ENCODE results near the gene GALNT14.

GALNT14 gene

GRCh38 chr2:31053929-31054782 lies 84.1 kb downstream of the GALNT14 start:
- no peak for DNase-seq

- no peak for DNase-seq
Observed at GRCh38 chr2:31052284-31052683, 86.0 kb downstream of the GALNT14 start.

DNA sequence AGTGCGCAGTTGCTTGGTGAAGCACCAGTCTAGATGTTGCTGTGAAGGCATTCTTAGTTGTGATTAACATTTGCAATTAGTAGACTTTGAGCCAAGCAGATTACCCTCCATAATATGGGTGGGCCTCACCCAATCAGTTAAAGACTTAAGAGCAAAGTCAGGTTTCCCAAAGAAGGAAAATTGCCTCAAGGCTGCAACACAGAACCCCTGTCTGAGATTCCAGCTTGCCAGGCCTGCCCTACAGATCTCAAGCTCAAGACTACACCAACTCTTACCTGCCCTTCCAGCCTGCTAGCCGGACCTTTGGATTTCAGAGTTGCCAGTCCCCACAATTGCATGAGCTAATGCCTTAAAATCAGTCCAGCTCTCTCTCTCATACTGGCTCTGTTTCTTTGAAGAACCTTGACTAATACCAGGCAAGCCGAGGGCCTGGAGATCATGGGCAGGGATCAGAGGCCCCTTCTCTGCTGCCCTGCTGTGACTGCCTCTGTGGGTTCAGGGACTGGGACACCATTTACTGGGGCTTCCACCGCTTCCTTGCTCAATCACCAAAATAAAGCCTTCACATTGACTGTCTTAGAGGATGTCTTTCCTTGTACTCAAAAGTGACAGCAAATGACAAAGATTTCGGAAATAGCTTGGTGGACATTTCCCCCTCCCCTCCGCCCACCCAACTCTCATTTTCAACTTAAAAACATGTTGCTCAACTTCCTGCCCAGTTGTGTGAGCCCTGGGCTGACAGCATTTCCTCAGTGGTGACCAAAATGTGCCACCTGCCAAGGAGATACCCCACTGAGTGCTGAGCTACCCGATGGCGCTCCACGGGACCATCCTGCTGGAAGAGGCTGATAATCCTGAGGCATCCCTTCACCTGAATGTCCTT lies 86.7 kb downstream of the GALNT14 start:
- DNase-seq = no peak

DNA sequence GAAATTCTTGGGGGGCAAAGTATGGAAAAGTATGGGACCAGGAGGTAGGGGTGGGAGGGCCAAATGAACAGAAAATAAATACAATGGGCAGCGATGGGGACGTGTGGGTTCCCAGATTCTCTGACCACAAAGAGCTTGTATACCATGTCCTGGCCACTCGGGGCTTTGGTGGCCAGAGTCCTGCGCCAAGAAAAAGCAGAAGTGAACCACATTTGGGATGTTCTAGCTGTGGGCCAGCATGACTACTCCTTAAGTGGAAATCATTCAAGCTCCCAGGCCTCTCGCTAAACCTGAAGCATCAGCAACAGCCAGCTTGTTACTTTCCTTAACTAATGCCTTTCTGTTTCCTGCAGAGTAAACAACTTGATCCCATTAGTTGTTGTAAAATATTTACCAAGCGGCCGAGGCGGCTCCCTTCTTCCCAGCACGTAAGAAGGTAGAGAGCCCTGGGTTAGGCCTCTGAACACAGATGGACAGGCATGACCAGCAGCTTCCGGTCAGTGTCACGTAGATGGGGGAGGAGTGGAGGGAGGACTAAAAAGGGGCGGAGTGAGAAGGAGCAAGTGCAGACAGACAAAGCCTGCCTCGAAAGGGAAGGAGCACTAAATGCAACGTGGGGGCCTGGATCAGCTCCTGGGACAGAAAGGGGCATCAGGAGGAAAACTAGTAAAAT lies 88.2 kb downstream of the GALNT14 start:
- DNase-seq = no peak

GRCh38 chr2:31049264-31049663 lies 89.0 kb downstream of the GALNT14 start:
- no peak for DNase-seq

DNA sequence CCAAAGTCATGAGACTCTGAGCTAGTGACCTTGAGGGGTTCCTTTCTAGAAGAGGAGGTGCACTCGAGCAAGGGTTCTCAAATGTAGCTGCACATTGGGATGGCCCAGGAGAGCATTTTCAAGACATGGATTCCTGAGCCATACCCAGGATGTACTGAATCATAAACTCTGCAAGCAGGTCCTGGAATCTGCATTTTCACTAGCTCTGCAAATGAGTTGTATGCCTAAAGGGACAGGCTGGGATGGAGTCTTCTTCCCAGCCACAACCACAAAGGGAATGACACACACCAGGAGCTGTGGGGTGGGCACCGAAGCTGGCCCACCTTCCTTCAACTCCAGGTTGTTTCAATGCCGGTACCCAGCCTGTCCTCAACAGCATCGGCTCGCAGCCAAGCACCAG lies 90.6 kb downstream of the GALNT14 start:
- DNase-seq = no peak

DNA sequence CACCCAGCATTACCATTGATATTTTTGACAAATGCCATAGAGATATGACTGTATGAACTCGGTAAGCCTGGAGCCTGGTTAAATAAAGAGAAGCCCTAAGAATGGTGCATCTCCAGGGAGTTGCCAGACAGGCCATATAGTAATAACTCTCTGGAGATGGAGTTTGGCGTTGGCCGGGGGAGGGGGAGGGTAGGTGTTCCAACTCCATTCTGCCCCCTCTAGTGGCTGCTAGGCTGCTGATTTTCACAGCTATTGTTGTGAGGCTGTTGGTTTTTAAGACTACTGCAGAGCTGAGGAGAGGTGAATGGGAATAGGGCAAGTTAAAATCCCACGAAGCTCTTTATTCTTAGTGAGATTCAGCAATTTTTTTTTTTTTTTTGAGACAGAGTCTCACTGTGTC lies 99.9 kb downstream of the GALNT14 start:
- DNase-seq = no peak

DNA sequence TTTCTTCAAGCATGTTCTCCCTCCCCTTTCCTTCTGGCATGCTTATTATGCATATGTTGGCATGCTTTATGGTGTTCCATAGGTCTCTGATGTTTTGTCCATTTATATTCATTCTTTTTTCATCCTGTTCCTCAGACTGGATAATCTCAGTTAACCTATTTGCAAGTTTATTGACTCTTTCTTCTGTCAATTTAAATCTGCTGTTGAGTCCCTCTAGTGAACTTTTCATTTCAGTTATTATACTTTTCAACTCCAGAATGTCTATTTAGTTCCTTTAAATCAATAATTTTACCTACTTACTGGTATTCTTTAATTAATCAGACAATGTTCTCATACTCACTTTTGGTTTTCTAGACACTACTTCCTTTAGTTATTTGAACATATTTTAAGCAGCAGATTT lies 101.2 kb downstream of the GALNT14 start:
- no peak for DNase-seq

GRCh38 chr2:31033032-31033431 lies 105.2 kb downstream of the GALNT14 start:
- DNase-seq = no peak

DNA sequence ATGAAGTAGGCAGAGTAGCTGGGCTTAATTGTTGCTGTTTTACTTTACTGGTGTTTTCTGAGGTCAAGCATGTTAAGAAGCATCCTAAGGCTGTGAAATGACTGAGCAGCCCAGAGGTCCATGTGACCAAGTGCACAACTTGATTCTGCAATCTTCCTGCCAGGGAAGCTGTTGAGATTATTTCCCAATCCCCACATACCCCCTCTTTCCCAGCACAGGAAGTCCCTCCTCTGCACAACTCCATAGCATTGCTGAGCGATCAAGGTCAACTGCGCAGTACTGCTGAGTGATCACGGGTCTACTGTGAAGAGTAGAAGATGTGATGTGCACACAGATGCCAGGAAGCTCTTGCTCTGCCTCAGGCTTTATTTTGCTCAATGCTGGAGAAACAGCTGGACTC lies 105.8 kb downstream of the GALNT14 start:
- DNase-seq = no peak

GRCh38 chr2:31031132-31031706 lies 107.0 kb downstream of the GALNT14 start:
- DNase-seq = no peak

- no peak for DNase-seq
Observed at GRCh38 chr2:31028417-31028816, 109.8 kb downstream of the GALNT14 start.

DNA sequence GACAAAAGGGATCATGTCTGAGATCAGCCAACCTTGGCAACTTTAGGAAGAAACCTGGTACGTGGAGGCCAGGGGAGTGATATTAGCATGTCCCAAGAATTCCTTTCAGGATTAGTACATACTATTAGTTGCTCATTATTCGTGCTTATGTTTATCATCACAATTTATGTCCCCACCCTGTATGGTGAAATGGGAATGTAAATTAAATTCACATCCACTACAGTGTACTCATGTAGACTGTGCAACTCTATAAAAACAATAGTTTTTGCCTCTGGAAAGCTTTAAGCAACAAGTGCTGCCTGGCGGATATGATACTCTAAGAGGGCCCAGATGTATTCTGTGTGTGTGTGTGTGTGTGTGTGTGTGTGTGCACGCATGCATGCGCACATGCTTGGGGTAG lies 110.7 kb downstream of the GALNT14 start:
- no peak for DNase-seq

DNA sequence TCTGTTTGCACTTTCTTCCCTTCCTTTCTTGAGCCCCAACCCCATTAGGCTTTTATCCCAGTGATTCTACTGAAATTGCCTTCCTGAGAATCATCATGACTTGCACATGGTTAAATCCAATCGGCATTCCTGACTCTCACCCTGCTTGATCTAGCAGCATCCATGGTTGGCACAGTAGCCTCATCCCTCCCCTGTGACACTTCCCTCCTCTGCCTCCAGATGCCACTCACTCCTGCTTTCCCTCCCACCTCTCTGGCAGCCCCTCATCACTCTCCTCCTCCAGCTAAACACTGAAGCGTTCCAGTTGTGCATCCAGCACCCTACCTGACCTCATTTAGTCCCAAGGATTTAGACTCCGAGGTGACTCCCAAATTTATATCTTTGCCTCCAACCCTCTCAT lies 114.7 kb downstream of the GALNT14 start:
- no peak for DNase-seq

DNA sequence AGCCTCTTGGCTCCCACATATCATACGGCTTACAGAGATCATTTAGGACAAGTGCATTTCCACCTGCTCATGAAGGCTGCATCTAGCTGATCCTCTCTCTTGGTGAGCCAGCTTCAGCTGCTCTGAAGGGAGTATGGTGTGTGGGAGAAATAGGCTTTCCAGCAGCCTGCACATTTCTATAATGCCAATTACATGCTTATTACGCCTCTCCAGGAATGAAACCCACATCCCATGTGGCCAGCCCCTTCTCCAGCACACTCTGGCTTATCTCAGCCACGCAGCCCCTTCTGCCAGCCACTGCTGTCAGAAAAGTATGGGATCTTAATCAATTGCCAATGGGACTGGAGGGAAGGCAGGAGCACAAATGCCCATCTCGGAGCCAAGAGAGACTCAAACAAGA lies 117.5 kb downstream of the GALNT14 start:
- no peak for DNase-seq

- DNase-seq = no peak
Observed at GRCh38 chr2:31018280-31018679, 120.0 kb downstream of the GALNT14 start.

DNA sequence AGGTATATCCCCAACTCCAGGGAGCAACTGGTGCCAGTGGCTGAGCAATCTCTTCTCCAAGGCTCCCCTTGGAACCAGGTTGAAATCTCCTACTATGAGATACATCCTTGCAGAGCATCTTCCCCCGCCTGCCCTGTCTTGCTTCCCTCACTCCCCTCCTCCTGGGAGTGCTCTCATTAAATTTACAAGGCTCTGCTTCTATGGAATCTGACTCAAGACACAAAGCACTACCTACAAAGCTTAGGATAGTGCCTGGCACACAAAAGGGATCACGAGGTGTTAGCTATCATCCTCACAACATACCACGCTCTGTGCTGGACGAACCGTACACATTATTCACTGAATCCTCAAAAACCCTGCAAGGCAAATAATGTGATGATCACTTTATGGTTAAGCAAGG lies 121.6 kb downstream of the GALNT14 start:
- DNase-seq = no peak

- DNase-seq = no peak
Observed at GRCh38 chr2:31014516-31014915, 123.7 kb downstream of the GALNT14 start.

- no peak for DNase-seq
Observed at GRCh38 chr2:31013301-31013700, 124.9 kb downstream of the GALNT14 start.

- DNase-seq = no peak
Observed at GRCh38 chr2:31012406-31012805, 125.8 kb downstream of the GALNT14 start.

- DNase-seq = no peak
Observed at GRCh38 chr2:31011587-31011986, 126.7 kb downstream of the GALNT14 start.

DNA sequence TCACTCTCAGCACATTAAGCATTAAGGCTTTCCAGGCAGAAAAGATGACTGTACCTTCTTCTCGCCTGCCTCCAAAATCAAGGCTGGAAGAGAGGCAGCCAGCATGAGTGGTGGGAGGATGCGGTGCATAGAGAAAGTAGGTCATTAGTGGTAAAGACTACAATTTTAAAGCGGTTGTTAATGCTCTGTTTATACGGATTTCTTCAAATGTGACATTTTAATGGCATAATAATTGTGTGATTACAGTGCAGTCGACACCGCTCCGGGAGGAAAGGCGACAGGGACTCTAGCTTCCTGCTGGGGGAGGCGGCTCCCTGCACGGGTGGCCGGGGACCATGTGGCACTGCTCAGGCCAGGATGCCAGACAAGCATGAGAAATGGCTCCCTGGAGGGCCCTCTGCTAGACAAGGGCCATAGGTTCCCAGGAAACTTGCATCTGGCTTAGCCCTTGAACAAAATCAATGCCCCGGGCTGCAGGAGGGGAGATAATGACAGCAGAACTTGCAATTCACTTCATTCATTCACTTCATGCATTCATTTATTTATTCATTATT lies 129.6 kb downstream of the GALNT14 start:
- DNase-seq = peak; percentile 36

- no peak for DNase-seq
Observed at GRCh38 chr2:31004257-31004656, 134.0 kb downstream of the GALNT14 start.
